Hepatic stellate cell (primary cell): Measurements from ENCODE around the gene STARD6.
"Not testable (repeated sequence)": the region's sequence is repeated elsewhere in the genome, so short reads cannot be mapped to it uniquely, and the experiment has no call there.

Experiments used
- DNase-seq: peaks from one replicate; pipeline ENCODE4 v3.0.0; 2011; ENCODE audit warnings: low spot score

Gene STARD6

GRCh38 chr18:54338230-54338629, 19.4 kb downstream of the STARD6 start:
- DNase-seq, result no peak

GRCh38 chr18:54335638-54336173, 22.0 kb downstream of the STARD6 start:
- DNase-seq, result no peak

GRCh38 chr18:54330768-54331548, 26.7 kb downstream of the STARD6 start:
- no peak for DNase-seq

GRCh38 chr18:54329787-54330186, 27.9 kb downstream of the STARD6 start:
- no peak for DNase-seq

GRCh38 chr18:54327818-54328217, 29.8 kb downstream of the STARD6 start:
- DNase-seq, result no peak

- no peak for DNase-seq
Observed at GRCh38 chr18:54323970-54324369, 33.7 kb downstream of the STARD6 start.

- no peak for DNase-seq
Observed at GRCh38 chr18:54323561-54323960, 34.1 kb downstream of the STARD6 start.

- no peak for DNase-seq
Observed at GRCh38 chr18:54316071-54316820, 41.4 kb downstream of the STARD6 start.

GRCh38 chr18:54309564-54309963, 48.1 kb downstream of the STARD6 start:
- DNase-seq, result not testable (repeated sequence)

- no peak for DNase-seq
Observed at GRCh38 chr18:54303408-54303807, 54.2 kb downstream of the STARD6 start.

GRCh38 chr18:54298991-54299390, 58.7 kb downstream of the STARD6 start:
- not testable (repeated sequence) for DNase-seq

- DNase-seq, result no peak
Observed at GRCh38 chr18:54296062-54296461, 61.6 kb downstream of the STARD6 start.

- no peak for DNase-seq
Observed at GRCh38 chr18:54294274-54294673, 63.4 kb downstream of the STARD6 start.

GRCh38 chr18:54284981-54285785, 72.5 kb downstream of the STARD6 start:
- peak; percentile 41 for DNase-seq

GRCh38 chr18:54284535-54284934, 73.1 kb downstream of the STARD6 start:
- DNase-seq, result no peak

GRCh38 chr18:54280220-54280569, 77.5 kb downstream of the STARD6 start:
- DNase-seq, result no peak

GRCh38 chr18:54279477-54280219, 78.0 kb downstream of the STARD6 start:
- DNase-seq, result no peak

- DNase-seq, result no peak
Observed at GRCh38 chr18:54278615-54279014, 79.0 kb downstream of the STARD6 start.

- DNase-seq, result no peak
Observed at GRCh38 chr18:54277899-54278298, 79.8 kb downstream of the STARD6 start.
